Hematopoietic multipotent progenitor cell treated with erythropoietin and hydrocortisone succinate and interleukin-3 and kit ligand, for 4 days (in vitro differentiated cells): ENCODE results near the gene AP4E1.
"Not testable (repeated sequence)": the region's sequence is repeated elsewhere in the genome, so short reads cannot be mapped to it uniquely, and the experiment has no call there.

ENCODE experiments used
- DNase-seq: peaks from one replicate; pipeline ENCODE4 v3.0.0-alpha.2; 2015

The AP4E1 gene

DNA sequence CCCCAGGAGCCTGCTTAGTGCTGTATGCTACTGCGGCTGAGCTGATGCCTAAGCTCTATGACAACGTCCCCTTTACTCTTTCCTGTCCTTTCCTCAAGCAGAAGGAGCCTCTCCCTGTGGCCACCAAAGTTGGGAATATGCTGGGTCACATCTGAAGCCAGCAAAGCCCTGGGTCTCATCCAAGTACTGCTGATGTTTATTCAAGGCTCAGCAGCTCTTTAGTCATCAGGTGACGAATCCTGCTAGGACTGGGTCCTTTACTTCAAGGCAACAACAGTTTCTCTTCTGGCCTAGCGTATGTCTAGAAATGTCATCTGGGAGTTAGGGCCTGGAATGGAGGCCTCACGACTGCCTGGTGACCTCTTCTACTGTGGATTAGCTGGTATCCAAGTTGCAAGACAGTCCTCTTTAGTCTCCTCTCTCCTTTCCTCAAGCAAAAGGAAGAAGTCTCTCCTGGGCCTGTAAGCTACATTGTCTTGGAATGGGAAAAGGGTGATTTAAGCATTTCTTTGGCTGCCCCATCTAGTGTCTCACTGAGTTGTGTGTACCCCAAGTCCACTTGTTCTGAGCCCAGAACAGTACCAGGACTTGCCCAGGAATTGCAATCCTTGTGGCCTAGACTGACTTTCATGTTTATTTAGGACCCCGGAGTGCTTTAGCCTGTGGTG lies 122.3 kb downstream of the AP4E1 start:
- DNase-seq: no peak

DNA sequence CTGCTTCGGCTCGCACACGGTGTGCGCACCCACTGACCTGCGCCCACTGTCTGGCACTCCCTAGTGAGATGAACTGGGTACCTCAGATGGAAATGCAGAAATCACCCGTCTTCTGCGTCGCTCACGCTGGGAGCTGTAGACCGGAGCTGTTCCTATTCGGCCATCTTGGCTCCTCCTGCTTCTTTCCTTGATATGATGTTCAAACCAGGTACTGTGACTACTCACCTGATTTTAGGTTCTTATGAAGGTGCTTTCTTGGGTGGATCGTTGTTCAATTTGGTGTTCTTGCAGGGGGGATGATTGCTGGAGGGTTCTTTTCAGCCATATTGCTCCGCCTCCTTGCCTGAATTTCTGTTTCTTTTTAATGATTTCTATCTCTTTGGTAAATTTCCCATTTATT lies 129.0 kb downstream of the AP4E1 start:
- DNase-seq: not testable (repeated sequence)

DNA sequence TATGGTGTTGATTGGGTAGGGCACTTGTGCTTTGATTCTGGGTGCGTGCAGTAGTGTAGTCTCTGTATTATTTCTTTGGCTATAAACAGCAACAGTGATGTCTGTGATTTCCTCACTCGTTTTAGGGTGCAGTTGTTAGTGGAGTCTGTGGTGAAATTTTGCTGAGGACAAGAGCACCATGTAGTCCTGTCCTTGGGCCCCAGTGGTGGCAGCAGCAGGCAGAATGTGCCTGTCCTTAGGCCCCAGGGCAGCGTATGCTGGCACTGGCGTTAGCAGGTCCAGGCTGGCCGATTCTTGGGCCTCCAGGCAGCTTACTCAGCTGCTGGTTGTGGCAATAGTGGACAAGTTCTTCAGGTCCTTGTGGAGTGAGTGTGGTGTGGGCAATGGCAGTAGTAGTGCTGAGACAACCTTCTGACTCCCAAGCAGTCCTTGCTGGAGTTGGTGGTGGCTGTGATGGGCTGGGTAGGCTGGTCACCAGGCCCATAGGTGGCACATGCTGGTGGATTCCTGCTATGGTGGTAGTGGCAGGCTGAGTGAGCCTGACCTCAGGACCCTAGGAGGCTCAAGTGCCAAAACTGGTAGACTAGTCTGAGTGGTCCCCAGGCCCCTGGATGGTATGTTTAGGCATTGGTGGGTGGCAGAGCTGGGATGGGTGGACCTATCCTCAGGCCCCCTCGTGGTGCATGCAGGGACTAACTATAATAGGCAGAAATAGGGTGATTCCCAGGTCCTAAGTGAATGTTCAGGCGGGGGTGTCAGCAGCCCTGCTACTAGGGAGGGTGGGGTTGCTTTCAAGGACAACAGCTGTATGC lies 129.9 kb downstream of the AP4E1 start:
- no peak for DNase-seq

DNA sequence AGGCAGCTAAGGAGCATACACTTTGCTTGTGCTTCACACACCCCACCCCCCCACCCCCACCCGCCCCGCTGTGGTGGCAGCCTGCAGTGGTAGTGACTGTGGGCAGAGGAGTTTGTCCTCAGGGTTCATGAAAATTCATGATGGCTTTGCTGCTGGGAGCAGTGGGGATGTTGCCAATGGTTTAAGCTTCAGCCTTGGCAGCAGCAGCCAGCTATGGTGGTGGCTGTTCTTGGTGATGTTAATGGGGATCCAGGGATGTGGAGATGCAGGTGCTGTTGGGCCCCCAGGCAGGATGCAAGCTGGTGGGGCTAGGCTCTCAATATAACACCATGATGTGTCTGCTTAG lies 130.5 kb downstream of the AP4E1 start:
- DNase-seq: no peak

DNA sequence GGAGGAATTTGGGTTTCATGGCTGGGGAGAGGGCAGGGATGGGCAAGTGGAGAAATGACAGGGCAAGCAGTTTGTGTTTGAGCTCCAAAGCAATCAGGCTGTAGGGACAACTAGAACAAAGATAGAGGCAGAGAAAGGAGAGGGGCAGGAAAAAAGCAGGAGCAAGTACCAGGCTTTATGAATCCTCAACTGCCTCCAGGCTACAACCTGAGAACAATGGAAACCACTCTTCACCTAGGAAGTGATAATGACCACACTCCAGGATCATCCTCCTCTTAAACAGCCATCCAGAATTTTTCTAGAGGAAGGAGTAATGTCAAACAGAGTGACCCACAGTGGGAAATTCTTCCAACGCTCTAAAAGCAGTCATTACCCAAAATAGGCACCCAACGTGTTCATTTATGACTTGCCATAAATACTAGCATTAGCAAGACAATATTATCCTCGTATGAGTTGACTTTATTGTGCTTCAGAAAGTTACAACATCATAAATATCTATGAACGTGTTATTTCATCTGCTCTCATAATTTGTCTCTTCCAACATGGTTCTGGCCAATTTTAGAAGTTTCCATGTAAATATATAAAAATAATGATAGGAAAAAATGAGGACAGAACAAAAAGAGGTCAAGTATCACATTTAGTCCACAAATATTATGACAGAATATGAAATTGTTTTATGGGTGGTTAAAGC lies 135.7 kb downstream of the AP4E1 start:
- no peak for DNase-seq

DNA sequence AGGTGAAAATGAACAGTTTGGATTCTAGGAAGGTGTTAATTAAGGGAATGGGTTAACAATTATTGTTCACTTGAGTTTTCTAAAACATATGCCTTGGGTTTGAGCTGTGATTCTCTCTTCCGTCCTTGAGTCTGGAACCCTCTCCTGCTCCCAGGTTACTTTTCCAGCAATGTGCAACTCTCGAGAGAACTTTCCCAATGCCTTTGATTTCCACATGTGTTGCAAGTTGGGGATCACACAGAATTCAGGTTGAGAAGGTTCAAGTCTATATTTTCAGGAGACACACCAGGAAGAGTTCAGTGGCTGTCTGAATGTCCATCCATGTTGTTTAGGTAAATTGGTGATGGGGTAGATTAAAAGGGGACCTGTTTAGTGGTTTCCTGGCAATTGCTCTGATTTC lies 137.5 kb downstream of the AP4E1 start:
- DNase-seq: no peak

DNA sequence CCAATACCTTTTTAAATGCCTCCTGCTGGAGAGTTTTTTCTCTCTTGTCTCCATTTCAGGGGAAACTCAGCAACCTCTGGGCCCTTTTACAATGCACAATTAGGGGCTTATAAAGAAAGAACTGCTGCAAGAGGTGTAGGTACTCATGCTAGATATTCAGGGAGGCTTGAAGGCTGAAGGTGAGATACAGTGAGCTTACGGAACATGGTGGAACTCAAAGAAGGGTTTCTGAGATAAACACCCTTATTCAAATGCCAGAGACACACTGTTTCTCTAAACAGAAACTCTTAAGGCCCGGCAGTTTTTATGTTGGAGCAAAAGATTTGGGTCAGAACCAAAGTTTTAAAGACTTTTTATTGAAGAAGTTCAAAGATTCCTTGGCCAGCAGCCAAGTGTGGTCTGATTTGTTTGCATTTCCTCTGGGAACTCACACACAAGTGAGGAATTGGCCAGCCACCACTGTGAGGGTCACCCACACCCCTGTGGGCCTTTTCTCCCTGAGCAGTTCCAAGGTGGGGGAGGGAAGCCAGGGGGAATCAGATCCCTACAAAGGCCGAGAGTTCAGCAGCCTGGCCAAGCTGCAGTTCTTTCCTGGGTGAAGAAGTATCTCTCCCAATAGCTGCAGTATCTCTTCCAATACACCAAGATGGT lies 138.4 kb downstream of the AP4E1 start:
- no peak for DNase-seq

DNA sequence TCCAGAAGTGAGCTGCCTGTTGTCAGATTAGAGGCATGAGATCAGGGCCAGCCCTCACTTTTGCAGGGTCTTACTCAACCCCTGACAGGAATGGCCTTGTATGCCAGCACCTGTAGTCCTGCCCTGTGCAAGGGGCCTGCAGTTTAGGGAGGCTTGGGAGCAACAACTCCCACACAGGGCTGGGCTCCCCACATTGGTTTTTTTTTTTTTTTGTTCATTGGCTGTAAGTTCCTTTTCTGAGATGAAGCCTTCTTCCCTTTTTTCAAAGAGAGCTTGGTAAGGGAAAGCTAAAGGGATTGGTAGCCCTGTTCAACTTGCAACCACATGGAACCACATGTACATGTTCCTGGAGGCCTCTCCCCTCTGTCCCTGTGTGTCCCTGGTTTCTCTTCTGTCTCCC lies 139.8 kb downstream of the AP4E1 start:
- peak; percentile 38 for DNase-seq

DNA sequence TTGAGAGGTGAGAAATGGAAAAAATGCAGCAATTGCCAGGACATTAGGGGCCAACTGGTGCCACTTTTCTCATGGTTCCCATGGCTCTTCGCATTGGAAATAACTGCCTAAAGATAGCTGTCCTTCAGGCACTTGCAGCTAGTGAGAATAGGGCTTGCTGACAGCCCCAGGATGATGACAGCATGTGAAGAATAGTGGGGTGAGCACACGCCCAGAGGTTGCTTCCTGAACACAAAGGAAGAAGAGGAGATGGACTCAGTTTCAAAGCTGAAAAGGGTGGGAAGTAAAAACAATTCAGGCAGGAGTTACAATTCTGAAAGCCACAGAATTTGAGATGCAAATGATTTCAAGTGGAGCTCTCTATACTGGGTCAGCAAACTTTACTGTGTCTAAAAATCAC lies 140.6 kb downstream of the AP4E1 start:
- no peak for DNase-seq

DNA sequence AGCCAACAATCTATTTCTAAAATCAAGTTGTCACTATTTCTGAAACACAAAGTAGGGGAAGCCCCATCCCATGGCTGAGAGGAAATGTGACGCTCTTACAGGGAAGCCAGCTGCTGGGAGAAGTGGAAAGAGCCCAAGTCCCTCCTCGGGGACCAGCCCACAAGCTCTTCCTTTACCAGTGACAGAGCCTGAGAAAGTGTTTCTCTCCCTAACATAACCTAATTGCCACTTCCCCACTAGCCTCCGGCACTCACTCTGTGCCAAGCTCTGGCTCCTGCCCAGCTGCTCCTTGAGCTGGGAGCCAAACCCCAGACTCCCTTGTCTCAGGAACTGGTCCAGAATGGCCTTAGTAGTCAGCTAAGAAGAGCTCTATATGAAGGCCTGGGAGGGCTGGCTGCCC lies 143.3 kb downstream of the AP4E1 start:
- DNase-seq: no peak

DNA sequence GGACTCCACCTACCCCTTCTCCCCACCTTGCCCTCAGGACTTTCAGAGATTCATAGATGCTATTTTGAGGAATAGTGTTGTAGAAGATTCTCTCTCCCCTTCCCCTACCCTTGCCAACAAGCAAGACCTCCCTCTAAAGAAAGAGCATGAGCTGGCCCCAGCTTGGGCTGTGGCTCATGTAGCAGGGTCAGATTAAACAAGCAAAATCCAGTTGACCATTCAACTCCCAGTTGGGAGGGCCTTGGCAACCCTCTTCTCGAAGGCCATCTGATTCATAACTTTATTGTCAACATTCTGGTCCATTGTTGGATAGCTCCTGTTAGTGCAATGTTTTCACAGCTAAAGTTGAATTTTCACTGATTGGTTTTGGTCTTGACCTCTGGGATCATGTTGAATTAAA lies 145.1 kb downstream of the AP4E1 start:
- no peak for DNase-seq

DNA sequence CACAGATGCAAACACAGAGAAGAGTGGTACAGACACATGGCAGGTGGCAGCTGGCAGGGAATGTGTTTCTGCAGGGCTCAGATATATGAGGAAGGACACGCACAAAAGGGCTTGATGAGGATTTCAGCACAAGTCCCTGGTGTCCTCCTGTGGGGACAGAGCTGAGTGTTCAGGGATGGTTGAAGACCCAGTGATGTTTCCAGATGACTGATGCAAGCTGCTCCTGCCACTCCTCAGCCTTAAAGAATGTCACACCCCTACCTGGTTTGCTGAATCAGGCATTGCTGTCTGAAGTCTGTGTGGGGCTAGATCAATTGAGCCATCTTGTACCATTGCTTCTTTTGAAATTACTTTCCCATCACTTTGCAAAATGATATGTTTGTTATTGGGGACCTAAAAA lies 146.1 kb downstream of the AP4E1 start:
- no peak for DNase-seq
